Testis (tissue), 3 donors: ENCODE measurements around the gene SYTL2. TPM values are rescaled to one million over a fixed set of nuclear protein-coding genes. Genes with fewer than 3 reads are reported as not detected.
"Not testable (repeated sequence)": the region's sequence is repeated elsewhere in the genome, so short reads cannot be mapped to it uniquely, and the experiment has no call there.

Experiments
- DNase-seq: peaks from one replicate; pipeline ENCODE4 v3.0.0-alpha.2; 2019
- H3K27ac ChIP-seq, 2 donors: fragments of 200-600 bp; sonication (generic); one replicate each; pipeline ENCODE4 v1.5.1; 2019
- H3K27me3 ChIP-seq: fragments of 200-600 bp; sonication (generic); one replicate; pipeline ENCODE4 v1.5.1; 2019
- H3K36me3 ChIP-seq: fragments of 200-600 bp; sonication (generic); one replicate; pipeline ENCODE4 v1.5.1; 2017; ENCODE audit warnings: low read depth; ENCODE audit errors: missing control alignments
- H3K4me1 ChIP-seq: fragments of 200-600 bp; sonication (generic); one replicate; pipeline ENCODE4 v1.5.1; 2019
- H3K4me3 ChIP-seq, 2 donors: fragments of 200-600 bp; sonication (generic); one replicate each; pipeline ENCODE4 v1.5.1; 2017 to 2019
- H3K9me3 ChIP-seq: fragments of 200-600 bp; sonication (generic); one replicate; pipeline ENCODE4 v1.5.1; 2017
- POLR2A ChIP-seq: fragments of 450-650 bp; IDR thresholded peaks from one replicate; pipeline ENCODE4 v1.6.1; 2017; ENCODE audit warnings: antibody characterized with exemption, mild to moderate bottlenecking, moderate library complexity
- WGBS, 2 donors: methylation state at CpG; one replicate each; pipeline ENCODE4 v1.1.5; 2018; 5-methylcytosine and 5-hydroxymethylcytosine counted together
- intact Hi-C: fragments of 100-400 bp; cut with DNase I; formaldehyde crosslinking; loops from one replicate; pipeline ENCODE4 v1.15.1; 2023; ENCODE audit warnings: low total_unique reads
- polyA plus RNA-seq: library from polyadenylated mRNA; stranded (reverse); fragments of 350-450 nt; fragmentation: Illumina TruSeq; extraction: RNeasy Lipid Tissue Mini Kit (QIAGEN cat#74804); gene quantifications from one replicate; pipeline ENCODE4 v1.2.3, GENCODE V29; 2014; ENCODE audit warnings: low read depth, low replicate concordance; ENCODE audit not compliant: insufficient read depth
- total RNA-seq, 2 donors: library from RNA; depleted of rRNA; stranded (reverse); fragments of >200 nt; gene quantifications; one replicate each; pipeline ENCODE4 v1.2.3, GENCODE V29; 2016
- TF ChIP-seq, protein P1 (sequence below), 3 experiments: fragments of 450-650 bp in 2 of 3; fragments of 200-600 bp in 1 of 3; sonication (generic) in 1 of 3; IDR thresholded peaks; one replicate each; pipeline ENCODE4 v1.5.1; 2016 to 2019; ENCODE audit warnings: antibody characterized with exemption in 3 of 3, mild to moderate bottlenecking in 2 of 3, moderate library complexity in 1 of 3

SYTL2 gene
- total and polyA plus RNA-seq, 3 donors from 2014 or later = 12.3 to 16.9 (median 14.4) TPM

DNA sequence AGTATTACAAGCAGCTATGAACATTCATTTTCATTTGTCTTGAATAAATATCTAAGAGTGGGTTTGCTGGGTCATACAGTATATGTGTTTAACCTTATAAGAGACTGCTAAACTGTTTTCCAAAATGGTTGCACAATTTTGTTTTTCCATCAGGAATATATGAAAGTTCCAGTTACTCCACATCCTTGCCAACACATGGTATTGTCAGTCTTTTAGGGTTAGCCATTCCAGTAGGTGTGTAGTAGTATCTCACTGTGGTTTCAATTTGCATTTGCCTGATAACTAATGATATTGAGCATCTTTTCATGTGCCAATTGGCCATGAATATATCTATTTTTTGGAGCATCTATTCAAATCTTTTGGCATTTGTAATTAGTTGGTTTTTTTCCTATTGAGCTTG is 36.5 kb upstream of the SYTL2 start:
- Histone ChIP-seq H3K4me3 (no peak overlapping the region), H3K27me3 (no peaks in the 10 kb centered on the region), H3K27ac (no peak overlapping the region), H3K36me3 (no peaks in the 10 kb centered on the region), H3K4me1 (no peaks in the 10 kb centered on the region), H3K9me3 (no peaks in the 10 kb centered on the region)
- no peak for TF ChIP-seq POLR2A
- no peak for DNase-seq
- intact Hi-C loops = no loop called here

DNA sequence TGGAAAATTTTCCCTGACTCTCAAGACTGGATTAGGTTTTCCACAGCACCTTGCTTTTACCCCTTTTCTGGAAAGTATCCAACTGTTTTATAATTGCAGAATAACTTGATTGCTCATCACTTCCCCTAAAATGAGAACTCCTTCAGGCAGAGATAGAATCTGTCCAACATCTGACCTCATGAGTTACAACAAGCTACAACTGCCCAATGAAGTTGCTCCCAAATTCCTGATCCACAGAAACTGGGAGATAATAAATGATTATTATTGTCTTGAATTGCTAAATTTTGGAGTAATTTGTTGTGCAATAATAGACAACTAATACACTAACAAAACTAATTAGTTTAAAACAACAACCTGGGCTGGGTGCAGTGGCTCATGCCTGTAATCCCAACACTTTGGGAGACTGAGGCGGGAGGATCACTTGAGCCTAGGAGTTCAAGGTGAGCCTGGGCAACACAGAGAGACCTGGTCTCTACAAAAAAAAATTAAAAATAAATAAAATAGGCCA is 34.2 kb upstream of the SYTL2 start:
- WGBS, 2 donors = 94 to 95% methylated on average over 1 of the region's 1 CpG
- no peak for DNase-seq
- Histone ChIP-seq H3K36me3 (no peaks in the 10 kb centered on the region), H3K27ac (no peak overlapping the region), H3K9me3 (no peaks in the 10 kb centered on the region), H3K27me3 (no peaks in the 10 kb centered on the region), H3K4me1 (no peaks in the 10 kb centered on the region), H3K4me3 (no peak overlapping the region)
- intact Hi-C loops = no loop called here
- TF ChIP-seq POLR2A = no peak
- TF ChIP-seq, protein P1, sequence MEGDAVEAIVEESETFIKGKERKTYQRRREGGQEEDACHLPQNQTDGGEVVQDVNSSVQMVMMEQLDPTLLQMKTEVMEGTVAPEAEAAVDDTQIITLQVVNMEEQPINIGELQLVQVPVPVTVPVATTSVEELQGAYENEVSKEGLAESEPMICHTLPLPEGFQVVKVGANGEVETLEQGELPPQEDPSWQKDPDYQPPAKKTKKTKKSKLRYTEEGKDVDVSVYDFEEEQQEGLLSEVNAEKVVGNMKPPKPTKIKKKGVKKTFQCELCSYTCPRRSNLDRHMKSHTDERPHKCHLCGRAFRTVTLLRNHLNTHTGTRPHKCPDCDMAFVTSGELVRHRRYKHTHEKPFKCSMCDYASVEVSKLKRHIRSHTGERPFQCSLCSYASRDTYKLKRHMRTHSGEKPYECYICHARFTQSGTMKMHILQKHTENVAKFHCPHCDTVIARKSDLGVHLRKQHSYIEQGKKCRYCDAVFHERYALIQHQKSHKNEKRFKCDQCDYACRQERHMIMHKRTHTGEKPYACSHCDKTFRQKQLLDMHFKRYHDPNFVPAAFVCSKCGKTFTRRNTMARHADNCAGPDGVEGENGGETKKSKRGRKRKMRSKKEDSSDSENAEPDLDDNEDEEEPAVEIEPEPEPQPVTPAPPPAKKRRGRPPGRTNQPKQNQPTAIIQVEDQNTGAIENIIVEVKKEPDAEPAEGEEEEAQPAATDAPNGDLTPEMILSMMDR (IDR thresholded peaks at IDR 0.05) = no peak

DNA sequence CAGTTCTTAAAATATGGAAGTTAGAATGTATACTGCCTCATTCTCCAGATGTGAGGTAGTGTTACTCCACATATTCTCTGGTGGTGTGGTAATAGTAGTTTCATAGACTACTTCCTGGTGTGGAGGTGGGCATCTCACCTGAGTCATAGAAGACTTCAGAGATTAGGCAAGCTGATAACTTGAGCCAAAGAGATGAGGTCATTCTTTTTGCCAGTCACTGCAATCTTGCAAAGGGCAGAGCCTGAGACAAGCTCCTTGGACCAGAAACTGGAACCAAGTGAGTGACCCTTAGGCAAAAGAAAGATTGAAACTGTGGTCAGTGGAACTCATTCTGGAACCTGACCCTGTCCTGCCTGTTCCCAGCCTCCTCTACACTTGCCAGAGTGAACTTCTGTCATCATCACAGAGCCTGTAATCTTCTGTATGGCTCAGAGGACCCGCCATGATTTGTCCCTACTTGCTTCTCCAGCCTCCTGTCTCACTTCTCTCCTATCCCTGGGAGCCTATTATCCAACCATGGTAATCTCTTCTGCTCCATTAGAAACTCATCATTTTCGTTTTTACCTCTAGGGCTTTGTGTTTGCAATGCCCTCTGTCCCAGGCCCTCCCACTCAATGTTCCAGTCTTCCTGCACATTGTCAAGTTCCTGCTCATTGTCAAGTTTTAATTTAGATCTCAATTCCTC is 33.6 kb upstream of the SYTL2 start:
- H3K9me3 ChIP-seq = no peaks in the 10 kb centered on the region
- no peaks in the 10 kb centered on the region for H3K4me1 ChIP-seq
- no peaks in the 10 kb centered on the region for H3K36me3 ChIP-seq
- 59 to 66% methylated on average over 2 of the region's 2 CpGs for WGBS, 2 donors
- DNase-seq = no peak
- TF ChIP-seq, protein P1 (IDR thresholded peaks at IDR 0.05) = no peak
- TF ChIP-seq POLR2A = no peak
- no peak overlapping the region for H3K4me3 ChIP-seq
- no peak overlapping the region for H3K27ac ChIP-seq
- H3K27me3 ChIP-seq = no peaks in the 10 kb centered on the region
- intact Hi-C loops = no loop called here

DNA sequence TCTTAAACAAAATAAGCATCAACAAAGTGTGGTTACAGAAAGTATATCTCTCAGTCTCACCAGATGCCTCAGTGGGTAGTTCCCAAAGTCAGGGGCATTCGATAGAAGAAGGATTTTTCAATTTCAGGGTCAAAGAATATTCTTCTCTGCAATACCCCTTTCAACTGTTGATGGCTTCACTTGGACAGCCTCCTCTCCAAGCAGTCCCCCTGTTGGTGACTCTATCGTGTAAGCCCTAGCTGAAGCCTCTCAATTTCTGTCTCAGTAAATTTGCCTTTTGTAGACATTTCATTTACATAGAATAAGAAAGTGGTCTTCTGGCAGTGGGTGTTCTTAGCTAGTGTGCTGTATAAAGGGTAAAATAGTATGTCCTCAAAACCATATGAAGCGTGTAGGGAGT is 33.0 kb upstream of the SYTL2 start:
- H3K4me3 ChIP-seq = no peak overlapping the region
- TF ChIP-seq POLR2A = no peak
- TF ChIP-seq, protein P1 (IDR thresholded peaks at IDR 0.05) = no peak
- no peaks in the 10 kb centered on the region for H3K36me3 ChIP-seq
- WGBS, 2 donors = 91 to 94% methylated on average over 3 of the region's 3 CpGs
- DNase-seq = no peak
- intact Hi-C loops = no loop called here
- no peaks in the 10 kb centered on the region for H3K4me1 ChIP-seq
- no peaks in the 10 kb centered on the region for H3K9me3 ChIP-seq
- H3K27ac ChIP-seq = no peak overlapping the region
- H3K27me3 ChIP-seq = no peaks in the 10 kb centered on the region

DNA sequence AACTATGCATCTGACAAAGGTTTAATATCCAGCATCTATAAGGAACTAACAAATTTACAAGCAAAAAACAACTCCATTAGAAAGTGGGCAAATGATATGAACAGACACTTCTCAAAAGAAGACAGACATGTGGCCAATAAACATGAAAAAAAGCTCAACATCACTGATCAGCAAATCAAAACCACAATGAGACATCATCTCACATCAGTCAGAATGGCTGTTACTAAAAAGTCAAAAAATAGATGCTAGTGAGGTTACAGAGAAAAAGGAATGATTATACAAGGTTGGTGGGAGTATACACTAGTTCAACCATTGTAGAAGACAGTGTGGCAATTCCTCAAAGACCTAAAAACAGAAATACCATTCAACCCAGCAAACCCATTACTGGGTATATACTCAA is 30.0 kb upstream of the SYTL2 start:
- H3K27ac ChIP-seq, H3K36me3 ChIP-seq, DNase-seq, H3K9me3 ChIP-seq, H3K4me1 ChIP-seq, intact Hi-C loops, H3K27me3 ChIP-seq, H3K4me3 ChIP-seq: not testable (repeated sequence)

DNA sequence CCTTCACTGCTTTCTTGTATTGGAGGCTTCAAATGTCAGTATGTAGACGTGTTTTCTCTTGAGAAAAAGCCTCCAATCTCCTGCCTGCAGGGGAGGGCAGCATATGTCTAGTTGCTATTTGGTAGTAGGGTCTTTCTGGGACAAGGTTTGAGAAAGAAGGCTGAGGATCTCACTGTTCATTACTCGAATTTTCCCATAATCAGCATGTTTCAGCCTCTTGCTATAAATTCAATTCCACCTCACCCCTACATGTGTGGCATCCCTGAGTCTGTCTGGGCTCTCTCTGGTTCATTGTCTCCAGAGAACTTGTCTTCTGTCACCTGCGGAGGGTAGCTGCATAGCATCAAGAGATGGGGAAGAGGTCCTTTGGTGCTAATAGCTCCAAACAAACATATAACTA is 24.8 kb upstream of the SYTL2 start:
- H3K27me3 ChIP-seq = no peaks in the 10 kb centered on the region
- H3K4me1 ChIP-seq = no peaks in the 10 kb centered on the region
- H3K4me3 ChIP-seq = no peak overlapping the region
- no peak for TF ChIP-seq POLR2A
- TF ChIP-seq, protein P1 (IDR thresholded peaks at IDR 0.05) = no peak
- 75 to 78% methylated on average over 3 of the region's 3 CpGs for WGBS, 2 donors
- no peak for DNase-seq
- intact Hi-C loops = no loop called here
- H3K27ac ChIP-seq = no peak overlapping the region
- no peaks in the 10 kb centered on the region for H3K9me3 ChIP-seq
- H3K36me3 ChIP-seq = no peaks in the 10 kb centered on the region
